Hematopoietic multipotent progenitor cell treated with erythropoietin and hydrocortisone succinate and interleukin-3 and kit ligand, for 15 days (in vitro differentiated cells): ENCODE results near the gene NOP14.
"Not testable (repeated sequence)": the region's sequence is repeated elsewhere in the genome, so short reads cannot be mapped to it uniquely, and the experiment has no call there.

ENCODE experiments used
- DNase-seq: peaks from one replicate; pipeline ENCODE4 v3.0.0-alpha.2; 2015; ENCODE audit warnings: low spot score

NOP14 gene

GRCh38 chr4:2963175-2963965 lies at the start of gene NOP14, which contains the start of gene GRK4:
NOP14 (minus strand) TSS chr4:2963406; CDS start chr4:2963319, 87 bp downstream.
GRK4 (plus strand) TSS chr4:2963571; CDS start chr4:2964071, 500 bp downstream.
- peak; percentile 98 for DNase-seq

- DNase-seq: no peak
Observed at GRCh38 chr4:3011456-3012220, 48.4 kb upstream of the NOP14 start.

GRCh38 chr4:3010998-3011397 lies 47.8 kb upstream of the NOP14 start:
- no peak for DNase-seq

GRCh38 chr4:3010577-3010976 lies 47.4 kb upstream of the NOP14 start:
- no peak for DNase-seq

- no peak for DNase-seq
Observed at GRCh38 chr4:3009422-3009821, 46.2 kb upstream of the NOP14 start.

GRCh38 chr4:3007724-3008123 lies 44.5 kb upstream of the NOP14 start:
- no peak for DNase-seq

- DNase-seq: no peak
Observed at GRCh38 chr4:2996415-2996814, 33.2 kb upstream of the NOP14 start.

- DNase-seq: no peak
Observed at GRCh38 chr4:2995546-2996265, 32.5 kb upstream of the NOP14 start.

- DNase-seq: no peak
Observed at GRCh38 chr4:2994917-2995316, 31.7 kb upstream of the NOP14 start.

GRCh38 chr4:2991243-2991642 lies 28.0 kb upstream of the NOP14 start:
- DNase-seq: no peak

- not testable (repeated sequence) for DNase-seq
Observed at GRCh38 chr4:2983715-2984114, 20.5 kb upstream of the NOP14 start.

- no peak for DNase-seq
Observed at GRCh38 chr4:2982012-2982411, 18.8 kb upstream of the NOP14 start.

GRCh38 chr4:2981256-2981819 lies 18.1 kb upstream of the NOP14 start:
- DNase-seq: no peak

GRCh38 chr4:2977211-2978088 lies 14.2 kb upstream of the NOP14 start:
- DNase-seq: no peak

GRCh38 chr4:2971275-2971674 lies 8.1 kb upstream of the NOP14 start:
- DNase-seq: no peak

- no peak for DNase-seq
Observed at GRCh38 chr4:2968381-2968780, 5.2 kb upstream of the NOP14 start.

- DNase-seq: no peak
Observed at GRCh38 chr4:2965262-2965661, 2.1 kb upstream of the NOP14 start.

- DNase-seq: no peak
Observed at GRCh38 chr4:2964706-2965258, 1.6 kb upstream of the NOP14 start.

GRCh38 chr4:2963966-2964471 lies 813 bp upstream of the NOP14 start:
- DNase-seq: no peak

- peak; percentile 35 for DNase-seq
Observed at GRCh38 chr4:2962614-2963174, 512 bp downstream of the NOP14 start.
